ENCODE measurements around the gene ZWILCH. TPM values are rescaled to one million over a fixed set of nuclear protein-coding genes. Genes with fewer than 3 reads are reported as not detected.

The ZWILCH gene
- total RNA-seq, 2 experiments from 2014 or later = 36.9 to 50.2 TPM

GRCh38 chr15:66505818-66506217 lies 692 bp downstream of the ZWILCH start:
- ChIA-PET CTCF (ENCODE audit: unreplicated experiment) (interaction anchor here (1.0 kb wide), 1 partner anchor 9 kb away, joined by 4 read pairs; no protein-coding TSS in a partner anchor), POLR2A (interaction anchor here (0.8 to 1.2 kb wide), 3 partner anchors 10 to 478 kb away, joined by 3 to 5 read pairs (median 4); no protein-coding TSS in a partner anchor)
- no TSS peak for BruUV-seq (replicated peaks)

DNA sequence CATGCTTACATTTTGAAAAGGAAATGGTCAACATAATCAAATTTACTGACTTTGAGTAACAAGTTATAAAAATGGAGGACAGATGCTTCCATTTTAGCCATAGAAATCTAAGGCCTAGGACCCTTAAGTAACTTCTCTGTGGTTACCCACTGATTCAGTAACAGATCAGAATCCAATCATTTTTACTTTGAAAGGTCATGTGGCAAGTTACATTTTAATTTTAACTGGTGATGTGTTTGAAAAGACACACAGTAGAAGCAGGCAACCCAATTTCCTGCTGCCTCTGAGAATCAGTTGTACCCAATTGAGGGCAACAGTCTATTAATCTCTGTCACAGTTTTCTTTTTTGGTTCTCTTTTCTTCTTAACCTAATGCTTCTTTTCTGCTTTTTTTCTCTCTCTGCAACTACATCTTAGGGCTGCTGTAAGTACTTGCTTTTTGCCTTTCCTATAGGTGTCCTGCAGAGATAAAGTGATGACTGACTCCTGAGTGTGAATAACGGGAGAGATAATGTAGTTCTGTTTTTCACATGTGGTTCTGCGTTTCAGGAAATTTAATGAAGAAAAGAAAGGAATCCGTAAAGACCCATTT lies 3.3 kb downstream of the ZWILCH start:
- ChIA-PET CTCF (ENCODE audit: unreplicated experiment) (no interaction called here), POLR2A (no interaction called here)
- no TSS peak for BruUV-seq (replicated peaks)
- intact Hi-C loops (cut with micrococcal nuclease; ENCODE audit: unreplicated experiment) = loop anchor here (10.0 kb wide), 3 partner anchors 196 to 1016 kb away; partner anchors contain the start of genes C15orf61 and SMAD6
- Histone ChIP-seq H3K9me3 (ENCODE audit: low read length) (no peaks in the 10 kb centered on the region), H3K9me2 (ENCODE audit: insufficient read depth, low read length) (no peaks in the 10 kb centered on the region), H3K36me3 (ENCODE audit: insufficient read depth, low read length) (peaks cover 57% of the 10 kb centered on the region), H3K4me1 (ENCODE audit: insufficient read depth, low read length, poor library complexity, severe bottlenecking) (peaks cover 19% of the 10 kb centered on the region), H4K20me1 (ENCODE audit: insufficient read depth, low read length) (peaks cover 9% of the 10 kb centered on the region), H3K4me2 (ENCODE audit: low read length) (peak overlapping the region; percentile 41), H3K4me3 (ENCODE audit: low read depth, low read length, poor library complexity, severe bottlenecking) (no peak overlapping the region), H2AFZ (ENCODE audit: low read length) (no peak overlapping the region), H3K79me2 (ENCODE audit: insufficient read depth, low read depth, low read length) (peaks cover 60% of the 10 kb centered on the region), H3K27ac (ENCODE audit: low read depth, low read length, poor library complexity, severe bottlenecking) (peak overlapping the region; percentile 47)
- peak; percentile 34 for DNase-seq (ENCODE audit: low spot score)
- TF ChIP-seq EZH2phosphoT487 (IDR thresholded peaks at IDR 0.05; ENCODE audit: borderline replicate concordance, low read depth, low read length) = no peak
- TF ChIP-seq CTCF (conservative IDR thresholded peaks at IDR 0.05; ENCODE audit: low read length) = no peak

More at GRCh38 chr15:66505818-66506217, 692 bp downstream of the ZWILCH start:
- Histone ChIP-seq H3K9me3 (ENCODE audit: low read length) (no peaks in the 10 kb centered on the region), H3K4me1 (ENCODE audit: insufficient read depth, low read length, poor library complexity, severe bottlenecking) (peaks cover 43% of the 10 kb centered on the region), H3K27ac (ENCODE audit: low read depth, low read length, poor library complexity, severe bottlenecking) (peak overlapping the region; percentile 85), H3K9me2 (ENCODE audit: insufficient read depth, low read length) (no peaks in the 10 kb centered on the region), H4K20me1 (ENCODE audit: insufficient read depth, low read length) (peaks cover 34% of the 10 kb centered on the region), H3K36me3 (ENCODE audit: insufficient read depth, low read length) (peaks cover 59% of the 10 kb centered on the region), H3K4me3 (ENCODE audit: low read depth, low read length, poor library complexity, severe bottlenecking) (peak overlapping the region; percentile 100), H3K4me2 (ENCODE audit: low read length) (peak overlapping the region; percentile 78), H3K79me2 (ENCODE audit: insufficient read depth, low read depth, low read length) (peaks cover 85% of the 10 kb centered on the region), H2AFZ (ENCODE audit: low read length) (peak overlapping the region; percentile 86; the same call in 1 of the 2 replicates)
- no peak for DNase-seq (ENCODE audit: low spot score)
- TF ChIP-seq CTCF (conservative IDR thresholded peaks at IDR 0.05; ENCODE audit: low read length) = no peak
- TF ChIP-seq EZH2phosphoT487 (IDR thresholded peaks at IDR 0.05; ENCODE audit: borderline replicate concordance, low read depth, low read length) = no peak
- intact Hi-C loops (cut with micrococcal nuclease; ENCODE audit: unreplicated experiment) = loop anchor here (10.0 kb wide), 3 partner anchors 199 to 1019 kb away; partner anchors contain the start of genes C15orf61 and SMAD6

DNA sequence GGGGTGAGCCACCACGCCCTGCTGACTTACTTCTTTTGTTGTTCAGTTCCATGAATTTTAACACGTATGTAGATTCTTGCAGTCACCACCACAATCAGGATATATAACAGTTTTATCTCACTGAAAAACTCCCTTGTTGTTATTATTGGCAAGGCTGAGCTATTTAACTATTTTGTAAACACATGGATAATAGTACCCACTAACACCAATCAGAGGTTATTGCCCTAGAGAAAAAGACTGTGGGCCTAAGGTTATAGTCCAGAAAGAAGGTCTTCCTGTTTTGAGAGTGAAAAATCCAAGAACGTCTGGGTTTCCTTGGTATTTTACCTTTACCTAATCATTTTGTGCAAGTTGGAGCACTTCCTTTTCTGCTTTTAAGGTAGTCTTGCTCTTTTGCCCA lies 9.5 kb downstream of the ZWILCH start:
- Histone ChIP-seq H2AFZ (ENCODE audit: low read length) (no peak overlapping the region), H3K36me3 (ENCODE audit: insufficient read depth, low read length) (peaks cover 88% of the 10 kb centered on the region), H3K9me3 (ENCODE audit: low read length) (no peaks in the 10 kb centered on the region), H4K20me1 (ENCODE audit: insufficient read depth, low read length) (no peaks in the 10 kb centered on the region), H3K4me2 (ENCODE audit: low read length) (no peak overlapping the region), H3K4me3 (ENCODE audit: low read depth, low read length, poor library complexity, severe bottlenecking) (no peak overlapping the region), H3K9me2 (ENCODE audit: insufficient read depth, low read length) (no peaks in the 10 kb centered on the region), H3K4me1 (ENCODE audit: insufficient read depth, low read length, poor library complexity, severe bottlenecking) (peaks cover 13% of the 10 kb centered on the region), H3K79me2 (ENCODE audit: insufficient read depth, low read depth, low read length) (peaks cover under 1% of the 10 kb centered on the region; the same call in 1 of the 2 replicates), H3K27ac (ENCODE audit: low read depth, low read length, poor library complexity, severe bottlenecking) (no peak overlapping the region)
- CTCF ChIA-PET (ENCODE audit: unreplicated experiment) = no interaction called here
- DNase-seq (ENCODE audit: low spot score) = no peak
- intact Hi-C loops (cut with micrococcal nuclease; ENCODE audit: unreplicated experiment) = no loop called here
- TF ChIP-seq CTCF (conservative IDR thresholded peaks at IDR 0.05; ENCODE audit: low read length) = no peak
- TF ChIP-seq EZH2phosphoT487 (IDR thresholded peaks at IDR 0.05; ENCODE audit: borderline replicate concordance, low read depth, low read length) = no peak
- no TSS peak for BruUV-seq (replicated peaks)
- POLR2A ChIA-PET = no interaction called here
